Left lung (tissue), 10 donors: ENCODE data around the gene BNC2. TPM values are rescaled to one million over a fixed set of nuclear protein-coding genes. Genes with fewer than 3 reads are reported as not detected.

Source experiments
- ATAC-seq: fragments of 200-7000 bp; cut with Tn5 transposase; one replicate; pipeline ENCODE4 v1.9.1; 2020; ENCODE audit warnings: moderate library complexity
- DNase-seq, 4 donors: peaks; one replicate each; pipeline ENCODE4 v3.0.0-alpha.2; 2013 to 2020
- H3K27ac ChIP-seq, 2 donors: fragments of 200-600 bp; sonication (generic) in 1 of 2; one replicate each; pipeline versions ENCODE4 v1.5.0 to v1.8.0; 2020 to 2021
- H3K27me3 ChIP-seq, 2 donors: fragments of 200-600 bp; sonication (generic) in 1 of 2; one replicate each; pipeline versions ENCODE4 v1.5.0 to v1.8.0; 2020 to 2021
- H3K36me3 ChIP-seq, 2 donors: fragments of 200-600 bp; sonication (generic) in 1 of 2; one replicate each; pipeline versions ENCODE4 v1.5.0 to v1.8.0; 2020 to 2021
- H3K4me1 ChIP-seq, 2 donors: fragments of 200-600 bp; one replicate each; pipeline ENCODE4 v1.8.0; 2021
- H3K4me3 ChIP-seq, 2 donors: fragments of 200-600 bp; sonication (generic) in 1 of 2; one replicate each; pipeline versions ENCODE4 v1.5.0 to v1.8.0; 2020 to 2021; ENCODE audit warnings: mild to moderate bottlenecking in 1 of 2
- H3K9me3 ChIP-seq, 2 donors: fragments of 200-600 bp; sonication (generic) in 1 of 2; one replicate each; pipeline versions ENCODE4 v1.5.0 to v1.8.0; 2020 to 2021
- intact Hi-C, 2 donors: fragments of 100-400 bp; cut with DNase I; formaldehyde crosslinking; loops; one replicate each; pipeline versions ENCODE4 v1.11.2 to v1.14.2; 2022
- polyA plus RNA-seq, 6 donors: library from polyadenylated mRNA; unstranded; fragments of 120-200 nt; gene quantifications; one replicate each; pipeline ENCODE4 v1.2.1, GENCODE V29; 2013; ENCODE audit not compliant: insufficient read length in 6 of 6
- total RNA-seq, 2 donors: library from RNA; stranded (reverse); fragmentation: NEBNext Ultra II Directional; extraction: Animal tissue kit (Norgen Biotek cat#: 25700); gene quantifications; one replicate each; pipeline ENCODE4 v1.2.1, GENCODE V29; 2021
- TF ChIP-seq, protein P1 (sequence below), 2 donors: fragments of 200-600 bp; sonication (generic) in 1 of 2; IDR thresholded peaks; one replicate each; pipeline versions ENCODE4 v1.5.0 to v1.8.0; 2021; ENCODE audit warnings: antibody characterized with exemption in 2 of 2
- donor health status: DM: no; HTN: yes; CAD: no.
- donor health status: DM: no; HTN: no; CAD: no.

BNC2 gene
- total and polyA plus RNA-seq, 8 donors = 9.6 to 19.3 (median 12.9) TPM

DNA sequence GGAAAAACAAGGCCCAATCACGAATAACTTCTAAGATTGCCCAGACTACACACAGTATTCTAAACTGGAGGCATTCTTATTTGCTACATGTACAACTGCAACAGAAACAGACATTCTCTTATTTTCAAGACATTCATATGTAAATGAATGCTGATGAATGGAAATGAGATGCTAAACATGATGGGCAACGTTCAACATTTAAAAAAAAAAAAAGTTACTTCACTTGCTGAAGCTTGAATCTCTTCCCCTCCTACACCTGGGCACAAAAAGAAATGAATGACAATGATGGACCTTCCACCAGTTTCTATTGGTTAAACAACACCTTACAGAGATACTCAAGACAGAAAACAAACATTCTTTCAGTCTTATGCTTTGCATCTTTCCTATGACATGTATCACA lies 160.5 kb downstream of the BNC2 start:
- Histone ChIP-seq H3K4me3 (no peak overlapping the region), H3K4me1 (no peaks in the 10 kb centered on the region), H3K27ac (no peak overlapping the region), H3K9me3 (no peaks in the 10 kb centered on the region), H3K27me3 (no peaks in the 10 kb centered on the region), H3K36me3 (no peaks in the 10 kb centered on the region)
- ATAC-seq (no peak), DNase-seq (no peak)
- intact Hi-C loops = no loop called here
- TF ChIP-seq, protein P1, sequence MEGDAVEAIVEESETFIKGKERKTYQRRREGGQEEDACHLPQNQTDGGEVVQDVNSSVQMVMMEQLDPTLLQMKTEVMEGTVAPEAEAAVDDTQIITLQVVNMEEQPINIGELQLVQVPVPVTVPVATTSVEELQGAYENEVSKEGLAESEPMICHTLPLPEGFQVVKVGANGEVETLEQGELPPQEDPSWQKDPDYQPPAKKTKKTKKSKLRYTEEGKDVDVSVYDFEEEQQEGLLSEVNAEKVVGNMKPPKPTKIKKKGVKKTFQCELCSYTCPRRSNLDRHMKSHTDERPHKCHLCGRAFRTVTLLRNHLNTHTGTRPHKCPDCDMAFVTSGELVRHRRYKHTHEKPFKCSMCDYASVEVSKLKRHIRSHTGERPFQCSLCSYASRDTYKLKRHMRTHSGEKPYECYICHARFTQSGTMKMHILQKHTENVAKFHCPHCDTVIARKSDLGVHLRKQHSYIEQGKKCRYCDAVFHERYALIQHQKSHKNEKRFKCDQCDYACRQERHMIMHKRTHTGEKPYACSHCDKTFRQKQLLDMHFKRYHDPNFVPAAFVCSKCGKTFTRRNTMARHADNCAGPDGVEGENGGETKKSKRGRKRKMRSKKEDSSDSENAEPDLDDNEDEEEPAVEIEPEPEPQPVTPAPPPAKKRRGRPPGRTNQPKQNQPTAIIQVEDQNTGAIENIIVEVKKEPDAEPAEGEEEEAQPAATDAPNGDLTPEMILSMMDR (IDR thresholded peaks at IDR 0.05) = no peak

DNA sequence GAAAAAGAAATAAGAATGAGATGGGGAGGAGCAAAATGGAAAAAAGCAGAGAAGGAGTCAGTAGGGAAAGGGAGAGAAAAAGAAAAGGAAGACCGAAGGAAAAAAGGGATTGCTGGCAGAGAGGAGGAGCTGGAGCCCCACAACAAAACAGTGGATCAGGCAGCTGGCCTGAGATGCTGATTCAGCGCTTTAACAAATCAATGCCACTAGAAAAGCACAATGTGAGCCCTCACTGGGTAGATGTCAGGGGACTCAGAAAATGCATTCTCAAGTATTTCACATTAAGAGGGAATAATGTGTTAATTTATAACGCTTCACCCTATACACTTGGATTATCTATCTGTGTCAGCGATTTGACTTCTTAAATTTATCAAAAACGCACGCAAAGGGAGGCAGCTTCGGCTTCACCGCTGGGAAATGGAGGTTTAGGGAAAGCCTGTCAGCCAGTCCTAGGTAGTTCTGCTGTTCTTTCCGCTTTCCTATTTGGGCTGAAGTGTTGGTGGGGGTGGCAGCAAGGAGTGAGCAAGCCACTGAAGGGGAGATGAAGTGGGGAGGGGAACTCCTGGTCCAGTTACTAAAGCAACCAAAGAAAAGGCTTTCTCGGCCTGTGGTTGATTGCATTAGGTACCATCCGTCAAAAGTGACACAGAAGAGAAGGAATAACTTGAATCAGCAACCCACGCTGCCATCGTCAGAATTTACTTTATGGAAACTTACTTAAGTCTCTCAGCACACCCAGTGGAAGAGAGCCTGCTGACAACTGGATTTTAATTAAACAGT lies 161.6 kb downstream of the BNC2 start:
- Histone ChIP-seq H3K4me1 (peaks cover 0 to 3% of the 10 kb centered on the region in 2 donors), H3K27ac (no peak overlapping the region), H3K36me3 (no peaks in the 10 kb centered on the region), H3K9me3 (no peaks in the 10 kb centered on the region), H3K27me3 (no peaks in the 10 kb centered on the region), H3K4me3 (no peak overlapping the region)
- intact Hi-C loops = no loop called here
- ATAC-seq (no peak), DNase-seq (no peak)
- TF ChIP-seq, protein P1 (IDR thresholded peaks at IDR 0.05) = no peak

DNA sequence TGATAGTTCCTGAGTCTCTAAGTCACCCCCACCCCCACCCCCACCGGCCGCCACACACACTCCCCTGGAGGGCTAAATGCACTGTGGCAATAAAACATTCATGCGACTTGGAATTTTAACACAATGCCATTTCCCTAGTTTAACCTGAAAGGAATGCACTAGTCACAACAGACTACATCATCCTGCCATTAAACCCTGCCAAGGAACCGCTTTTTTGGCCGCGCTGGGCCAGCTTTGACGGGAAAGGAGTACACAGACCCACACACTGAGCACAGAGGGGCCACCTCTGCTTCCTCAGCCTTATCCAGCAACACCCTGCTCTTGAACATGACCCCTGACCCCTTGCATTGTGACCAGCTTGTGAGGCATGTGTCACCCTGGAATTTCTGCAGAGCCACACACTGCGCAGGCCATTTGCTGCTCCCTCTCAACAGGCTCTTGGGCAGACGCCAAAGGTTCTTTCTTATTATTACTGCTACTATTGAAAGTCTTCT lies 165.3 kb downstream of the BNC2 start:
- H3K36me3 ChIP-seq = no peaks in the 10 kb centered on the region
- H3K4me1 ChIP-seq = peaks cover 0 to 13% of the 10 kb centered on the region in 2 donors
- intact Hi-C loops = no loop called here
- H3K4me3 ChIP-seq = no peak overlapping the region
- TF ChIP-seq, protein P1 (IDR thresholded peaks at IDR 0.05) = no peak
- no peaks in the 10 kb centered on the region for H3K9me3 ChIP-seq
- DNase-seq (peak; percentile 55 to 78 (median 72)), ATAC-seq (peak; percentile 77)
- H3K27ac ChIP-seq = peak overlapping the region; percentile 64 to 82
- H3K27me3 ChIP-seq = no peaks in the 10 kb centered on the region

DNA sequence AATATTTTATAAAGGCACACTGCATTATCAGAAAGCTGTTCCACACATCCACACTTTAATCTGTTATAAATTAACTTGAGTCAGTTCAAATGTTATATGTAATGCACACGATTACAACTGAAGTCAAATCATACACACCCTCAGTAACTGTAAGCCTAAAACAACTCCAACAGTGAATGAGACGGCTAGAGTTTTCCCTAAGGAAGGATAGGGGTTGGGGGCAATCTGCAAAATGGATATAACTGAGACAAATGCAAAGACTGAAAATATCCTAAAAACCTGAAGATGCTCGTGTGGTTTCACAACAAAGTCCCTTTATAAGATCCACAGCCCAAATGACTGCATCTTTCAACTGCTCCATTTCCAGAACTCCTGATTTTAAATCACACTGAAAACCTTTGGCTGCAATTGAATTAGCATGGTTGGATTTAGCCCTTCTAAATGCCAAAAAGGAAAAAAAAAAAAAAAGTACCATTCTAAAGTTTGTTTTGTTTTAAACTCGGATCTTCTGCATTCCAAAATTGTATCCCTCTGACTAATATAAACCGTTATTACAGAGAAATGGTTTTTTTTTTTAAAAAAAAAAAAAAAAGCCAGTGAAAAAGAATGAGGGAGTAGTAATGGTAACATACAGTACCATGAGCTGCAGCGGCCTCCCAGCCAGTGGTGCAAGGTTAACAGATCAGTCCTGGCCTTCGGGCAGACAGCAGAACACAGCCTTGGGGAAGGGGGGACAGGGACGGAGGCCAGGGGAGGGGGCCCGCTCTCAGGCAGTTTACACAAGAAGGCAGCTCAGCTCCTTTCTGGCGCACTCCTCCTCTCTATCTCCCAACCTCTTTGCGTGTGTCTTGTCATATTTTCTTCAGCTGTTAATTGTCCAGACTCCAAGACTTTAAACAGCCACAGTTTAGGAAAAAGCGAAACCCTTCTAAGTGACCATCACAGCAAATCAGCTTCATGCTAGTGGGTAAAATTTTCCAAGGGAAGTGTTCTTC lies 166.1 kb downstream of the BNC2 start:
- Histone ChIP-seq H3K27me3 (no peaks in the 10 kb centered on the region), H3K4me1 (peaks cover 0 to 13% of the 10 kb centered on the region in 2 donors)
- peak; percentile 52 to 75 (median 66) for DNase-seq

More for the DNA sequence above, 166.1 kb downstream of the BNC2 start:
- no peaks in the 10 kb centered on the region for H3K36me3 ChIP-seq
- peak overlapping the region; percentile 64 to 82 for H3K27ac ChIP-seq
- H3K9me3 ChIP-seq = no peaks in the 10 kb centered on the region
- no peak overlapping the region for H3K4me3 ChIP-seq
- intact Hi-C loops = no loop called here
- TF ChIP-seq, protein P1 (IDR thresholded peaks at IDR 0.05) = no peak
- peak; percentile 70 for ATAC-seq
